Inferior parietal cortex (tissue), 1 donor: ENCODE results near the gene FTO.

Experiments used
- DNase-seq: peaks from one replicate; pipeline ENCODE4 v3.0.0-alpha.2; 2016; ENCODE audit errors: extremely low spot score

FTO gene

GRCh38 chr16:54053891-54054820 is 350.2 kb downstream of the FTO start:
- DNase-seq = no peak

- no peak for DNase-seq
These were observed 351.2 kb downstream of the FTO start for GRCh38 chr16:54055191-54055590.

- DNase-seq = no peak
These were observed 351.9 kb downstream of the FTO start for GRCh38 chr16:54055864-54056263.

GRCh38 chr16:54056921-54057320 is 353.0 kb downstream of the FTO start:
- DNase-seq = no peak

- DNase-seq = no peak
These were observed 355.4 kb downstream of the FTO start for GRCh38 chr16:54059319-54059718.

GRCh38 chr16:54060599-54061421 is 356.9 kb downstream of the FTO start:
- DNase-seq = no peak

- DNase-seq = no peak
These were observed 357.5 kb downstream of the FTO start for GRCh38 chr16:54061454-54061853.

- DNase-seq = peak; percentile 21
These were observed 358.7 kb downstream of the FTO start for GRCh38 chr16:54062361-54063278.

- no peak for DNase-seq
These were observed 359.4 kb downstream of the FTO start for GRCh38 chr16:54063279-54063773.

- no peak for DNase-seq
These were observed 362.6 kb downstream of the FTO start for GRCh38 chr16:54066451-54067105.

GRCh38 chr16:54067322-54068065 is 363.5 kb downstream of the FTO start:
- no peak for DNase-seq

- no peak for DNase-seq
These were observed 364.3 kb downstream of the FTO start for GRCh38 chr16:54068212-54068611.

GRCh38 chr16:54069601-54070239 is 365.8 kb downstream of the FTO start:
- no peak for DNase-seq

- no peak for DNase-seq
These were observed 366.9 kb downstream of the FTO start for GRCh38 chr16:54070789-54071343.

GRCh38 chr16:54071514-54071913 is 367.6 kb downstream of the FTO start:
- DNase-seq = no peak

- no peak for DNase-seq
These were observed 368.3 kb downstream of the FTO start for GRCh38 chr16:54072237-54072636.

GRCh38 chr16:54073356-54073755 is 369.4 kb downstream of the FTO start:
- no peak for DNase-seq

GRCh38 chr16:54075446-54075845 is 371.5 kb downstream of the FTO start:
- no peak for DNase-seq

- no peak for DNase-seq
These were observed 372.1 kb downstream of the FTO start for GRCh38 chr16:54076006-54076504.
